Mesendoderm (in vitro differentiated cells): Measurements from ENCODE around the gene HYOU1. TPM values are rescaled to one million over a fixed set of nuclear protein-coding genes. Genes with fewer than 3 reads are reported as not detected.
"Not testable (repeated sequence)": the region's sequence is repeated elsewhere in the genome, so short reads cannot be mapped to it uniquely, and the experiment has no call there.

Experiments used
- DNase-seq: peaks from one replicate; pipeline ENCODE4 v3.0.0; 2013
- H2AK5ac ChIP-seq: 2 replicates; pipeline ENCODE4 v1.6.1; 2013; ENCODE audit warnings: low read length, inconsistent platforms
- H2BK120ac ChIP-seq: 2 replicates; pipeline ENCODE4 v1.6.1; 2013; ENCODE audit warnings: low read depth, mild to moderate bottlenecking, low read length, moderate library complexity, mixed read lengths
- H2BK15ac ChIP-seq: replicated peaks from 2 replicates; pipeline ENCODE4 v1.6.1; 2013; ENCODE audit warnings: low read depth, mild to moderate bottlenecking, moderate library complexity
- H2BK5ac ChIP-seq: 2 replicates; pipeline ENCODE4 v1.6.1; 2013; ENCODE audit warnings: low read length, inconsistent platforms
- H3K18ac ChIP-seq: 2 replicates; pipeline ENCODE4 v1.6.1; 2013; ENCODE audit warnings: mild to moderate bottlenecking, low read length, mixed read lengths
- H3K23ac ChIP-seq: one replicate; pipeline ENCODE4 v1.6.1; 2013; ENCODE audit warnings: low read length
- H3K27ac ChIP-seq: 2 replicates; pipeline ENCODE4 v1.5.1; 2013; ENCODE audit warnings: low read depth, mild to moderate bottlenecking, inconsistent platforms, low read length, moderate library complexity
- H3K27me3 ChIP-seq: 2 replicates; pipeline ENCODE4 v1.6.1; 2013; ENCODE audit warnings: low read length, control low read depth, mild to moderate bottlenecking, inconsistent platforms; ENCODE audit not compliant: insufficient read depth, poor library complexity
- H3K36me3 ChIP-seq: 2 replicates; pipeline ENCODE4 v1.6.1; 2013; ENCODE audit warnings: low read length, inconsistent platforms; ENCODE audit not compliant: control insufficient read depth, insufficient read depth
- H3K4ac ChIP-seq: one replicate; pipeline ENCODE4 v1.6.1; 2013; ENCODE audit warnings: low read depth, mild to moderate bottlenecking, low read length, moderate library complexity
- H3K4me1 ChIP-seq: 2 replicates; pipeline ENCODE4 v1.6.1; 2013; ENCODE audit warnings: low read depth, low read length, inconsistent platforms; ENCODE audit not compliant: control insufficient read depth
- H3K4me2 ChIP-seq: 2 replicates; pipeline ENCODE4 v1.6.1; 2013; ENCODE audit warnings: low read length
- H3K4me3 ChIP-seq: 2 replicates; pipeline ENCODE4 v1.5.1; 2013; ENCODE audit warnings: mild to moderate bottlenecking, low read length
- H3K56ac ChIP-seq: one replicate; pipeline ENCODE4 v1.6.1; 2013; ENCODE audit warnings: low read length
- H3K79me1 ChIP-seq: 2 replicates; pipeline ENCODE4 v1.6.1; 2013; ENCODE audit warnings: low read length, inconsistent platforms
- H3K79me2 ChIP-seq: 2 replicates; pipeline ENCODE4 v1.6.1; 2013; ENCODE audit warnings: mild to moderate bottlenecking, low read length; ENCODE audit not compliant: control insufficient read depth, insufficient read depth
- H3K9ac ChIP-seq: 2 replicates; pipeline ENCODE4 v1.6.1; 2013; ENCODE audit warnings: low read length, inconsistent platforms
- H4K5ac ChIP-seq: one replicate; pipeline ENCODE4 v1.6.1; 2013; ENCODE audit warnings: low read length
- H4K8ac ChIP-seq: one replicate; pipeline ENCODE4 v1.6.1; 2013; ENCODE audit warnings: low read depth, mild to moderate bottlenecking, control low read depth, low read length, moderate library complexity
- WGBS: extraction: QIAGEN DNeasy Blood & Tissue Kit; methylation state at CpG from one replicate; pipeline ENCODE4 v1.1.7; 2013; ENCODE audit warnings: low lambda C conversion rate, missing lambda C conversion rate; ENCODE audit not compliant: insufficient coverage; ENCODE audit errors: extremely low coverage; 5-methylcytosine and 5-hydroxymethylcytosine counted together
- polyA plus RNA-seq, 2 experiments: library from polyadenylated mRNA; stranded (reverse); fragments of 200-250 nt; gene quantifications; one replicate each; pipeline ENCODE4 v1.2.3, GENCODE V29; 2013

The HYOU1 gene, protein sequence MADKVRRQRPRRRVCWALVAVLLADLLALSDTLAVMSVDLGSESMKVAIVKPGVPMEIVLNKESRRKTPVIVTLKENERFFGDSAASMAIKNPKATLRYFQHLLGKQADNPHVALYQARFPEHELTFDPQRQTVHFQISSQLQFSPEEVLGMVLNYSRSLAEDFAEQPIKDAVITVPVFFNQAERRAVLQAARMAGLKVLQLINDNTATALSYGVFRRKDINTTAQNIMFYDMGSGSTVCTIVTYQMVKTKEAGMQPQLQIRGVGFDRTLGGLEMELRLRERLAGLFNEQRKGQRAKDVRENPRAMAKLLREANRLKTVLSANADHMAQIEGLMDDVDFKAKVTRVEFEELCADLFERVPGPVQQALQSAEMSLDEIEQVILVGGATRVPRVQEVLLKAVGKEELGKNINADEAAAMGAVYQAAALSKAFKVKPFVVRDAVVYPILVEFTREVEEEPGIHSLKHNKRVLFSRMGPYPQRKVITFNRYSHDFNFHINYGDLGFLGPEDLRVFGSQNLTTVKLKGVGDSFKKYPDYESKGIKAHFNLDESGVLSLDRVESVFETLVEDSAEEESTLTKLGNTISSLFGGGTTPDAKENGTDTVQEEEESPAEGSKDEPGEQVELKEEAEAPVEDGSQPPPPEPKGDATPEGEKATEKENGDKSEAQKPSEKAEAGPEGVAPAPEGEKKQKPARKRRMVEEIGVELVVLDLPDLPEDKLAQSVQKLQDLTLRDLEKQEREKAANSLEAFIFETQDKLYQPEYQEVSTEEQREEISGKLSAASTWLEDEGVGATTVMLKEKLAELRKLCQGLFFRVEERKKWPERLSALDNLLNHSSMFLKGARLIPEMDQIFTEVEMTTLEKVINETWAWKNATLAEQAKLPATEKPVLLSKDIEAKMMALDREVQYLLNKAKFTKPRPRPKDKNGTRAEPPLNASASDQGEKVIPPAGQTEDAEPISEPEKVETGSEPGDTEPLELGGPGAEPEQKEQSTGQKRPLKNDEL
- polyA plus RNA-seq (2013, experiment 1 of 2) = 139 TPM
- polyA plus RNA-seq (2013, experiment 2 of 2) = 134 TPM

DNA sequence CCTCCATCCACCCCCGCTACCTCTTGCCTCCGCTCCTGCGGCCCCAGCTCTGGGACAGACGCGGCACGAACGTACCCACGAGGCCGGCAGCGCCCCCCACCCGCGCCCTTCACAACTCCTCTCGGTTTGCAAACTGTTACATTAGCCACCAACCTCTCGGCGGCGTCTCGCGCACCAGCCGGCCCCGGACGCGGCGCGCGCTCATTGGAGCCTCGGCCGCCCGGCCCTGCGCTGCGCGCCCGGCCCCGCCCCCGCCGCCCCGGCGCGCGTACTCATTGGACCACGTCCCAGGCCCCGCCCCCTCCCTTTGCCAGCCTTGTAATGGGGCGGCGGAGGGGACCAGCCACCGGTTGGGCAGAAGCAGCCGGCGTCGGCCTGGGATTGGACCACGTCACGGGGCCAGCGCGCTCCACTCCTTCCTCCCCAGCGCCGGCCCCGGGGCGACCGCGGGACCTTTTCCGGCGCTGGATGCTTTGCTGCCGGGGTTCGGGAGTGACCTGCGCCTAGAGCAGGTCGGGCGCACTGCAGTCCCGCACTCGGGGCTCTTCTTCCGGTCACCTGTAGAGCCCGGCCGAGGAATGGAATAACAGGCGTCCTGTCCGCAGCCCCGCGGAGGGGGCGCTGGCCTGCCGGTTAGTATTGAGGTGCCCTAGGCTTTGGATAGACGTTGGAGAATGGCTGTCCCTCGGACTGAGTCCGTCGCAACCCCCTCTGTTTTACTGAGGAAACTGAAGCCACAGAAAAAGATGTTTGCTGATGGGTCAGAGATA is at the start of gene HYOU1:
Gene HYOU1, minus strand, starts transcription at position 206 of the 770 bp plus-strand sequence. CDS start 1,045 bp downstream, outside the sequence.
- Histone ChIP-seq H3K36me3 (peaks cover 22% of the 10 kb centered on the region), H3K4me3 (peak within 1 kb of the TSS; percentile 92)

DNA sequence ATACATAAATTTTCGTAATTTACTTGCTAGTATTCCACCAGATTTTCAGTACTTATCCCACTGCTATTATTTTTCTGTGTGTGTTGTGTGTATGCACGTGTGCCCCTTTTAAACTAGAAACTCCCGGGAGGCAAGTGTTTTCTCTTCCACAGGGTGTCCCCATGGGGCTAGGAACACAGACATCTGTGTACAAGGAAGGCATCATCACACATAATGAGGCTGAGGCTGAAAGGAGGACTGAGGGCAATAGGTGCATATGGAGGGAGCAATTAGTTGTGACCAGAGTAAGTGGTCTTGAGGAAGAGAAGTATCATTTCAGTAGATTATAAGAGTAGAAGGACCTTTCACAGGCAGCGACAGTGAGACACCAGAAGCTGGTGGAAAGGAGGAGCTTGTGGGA is 46.8 kb upstream of the HYOU1 start:
- no peak overlapping the region for H4K8ac ChIP-seq
- peaks cover 16% of the 10 kb centered on the region for H3K4me1 ChIP-seq
- peaks cover 5% of the 10 kb centered on the region for H3K79me1 ChIP-seq
- no peak overlapping the region for H3K23ac ChIP-seq
- no peaks in the 10 kb centered on the region for H3K36me3 ChIP-seq
- no peak overlapping the region for H2BK15ac ChIP-seq
- WGBS = no CpG with 5 or more reads among the region's 4 CpGs
- DNase-seq = no peak
- H3K56ac ChIP-seq = no peak overlapping the region
- H3K4me3 ChIP-seq = no peak overlapping the region
- peaks cover 6% of the 10 kb centered on the region for H3K79me2 ChIP-seq
- no peak overlapping the region for H3K9ac ChIP-seq
- H2BK5ac ChIP-seq = no peak overlapping the region
- no peak overlapping the region for H3K4me2 ChIP-seq
- no peak overlapping the region for H3K4ac ChIP-seq
- no peaks in the 10 kb centered on the region for H3K27me3 ChIP-seq
- H3K27ac ChIP-seq = no peak overlapping the region
- H2AK5ac ChIP-seq = no peak overlapping the region
- no peak overlapping the region for H3K18ac ChIP-seq
- no peak overlapping the region for H4K5ac ChIP-seq
- H2BK120ac ChIP-seq = no peak overlapping the region

More for the DNA sequence above, at the start of gene HYOU1:
- H2BK5ac ChIP-seq = no peak within 1 kb of the TSS
- no peak within 1 kb of the TSS for H2BK15ac ChIP-seq
- H4K8ac ChIP-seq = no peak within 1 kb of the TSS
- WGBS = no CpG with 5 or more reads among the region's 79 CpGs
- no peak within 1 kb of the TSS for H2BK120ac ChIP-seq
- H3K27me3 ChIP-seq = no peaks in the 10 kb centered on the region
- H3K27ac ChIP-seq = peak within 1 kb of the TSS; percentile 96
- peak within 1 kb of the TSS; percentile 75 for H3K18ac ChIP-seq
- H3K4me1 ChIP-seq = peaks cover 4% of the 10 kb centered on the region
- peak within 1 kb of the TSS; percentile 66 for H3K23ac ChIP-seq
- no peak within 1 kb of the TSS for H4K5ac ChIP-seq
- H3K79me1 ChIP-seq = peaks cover 29% of the 10 kb centered on the region
- peak within 1 kb of the TSS; percentile 88 for H3K4ac ChIP-seq
- peak within 1 kb of the TSS; percentile 98 for H3K4me2 ChIP-seq
- H2AK5ac ChIP-seq = peak within 1 kb of the TSS; percentile 78
- peaks cover 18% of the 10 kb centered on the region for H3K79me2 ChIP-seq
- peak; percentile 99 for DNase-seq
- peak within 1 kb of the TSS; percentile 99 for H3K56ac ChIP-seq
- peak within 1 kb of the TSS; percentile 95 for H3K9ac ChIP-seq

DNA sequence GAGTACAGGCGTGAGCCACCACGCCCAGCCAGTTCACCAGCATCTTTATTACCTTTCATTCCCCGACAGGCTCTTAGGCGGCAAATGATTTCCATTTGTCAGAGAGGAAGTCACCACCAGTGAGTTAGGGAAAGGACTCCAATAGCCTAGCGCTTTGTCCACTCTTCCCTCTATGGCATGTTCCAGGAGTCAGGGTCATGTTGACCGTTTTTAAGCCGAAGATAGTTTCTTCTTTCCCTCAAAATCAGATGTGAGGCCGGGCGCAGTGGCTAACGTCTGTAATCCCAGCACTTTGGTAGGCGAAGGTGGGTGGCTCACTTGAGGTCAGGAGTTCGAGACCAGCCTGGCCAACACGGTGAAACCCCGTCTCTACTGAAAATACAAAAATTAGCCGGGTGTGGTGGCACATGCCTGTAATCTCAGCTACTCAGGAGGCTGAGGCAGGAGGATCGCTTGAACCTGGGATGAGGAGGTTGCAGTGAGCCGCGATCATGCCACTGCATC is 46.2 kb upstream of the HYOU1 start:
- not testable (repeated sequence) for H2BK15ac ChIP-seq, H3K18ac ChIP-seq, H3K36me3 ChIP-seq, H3K27me3 ChIP-seq, H3K4ac ChIP-seq, H3K79me2 ChIP-seq, H3K23ac ChIP-seq, H4K5ac ChIP-seq, H2BK120ac ChIP-seq, H3K4me2 ChIP-seq, DNase-seq, H3K4me3 ChIP-seq, H2BK5ac ChIP-seq, H4K8ac ChIP-seq, H3K9ac ChIP-seq, H2AK5ac ChIP-seq, H3K79me1 ChIP-seq
- peak overlapping the region; percentile 21 for H3K27ac ChIP-seq
- WGBS = no CpG with 5 or more reads among the region's 18 CpGs
- peak overlapping the region; percentile 29 for H3K56ac ChIP-seq
- H3K4me1 ChIP-seq = peaks cover 10% of the 10 kb centered on the region

DNA sequence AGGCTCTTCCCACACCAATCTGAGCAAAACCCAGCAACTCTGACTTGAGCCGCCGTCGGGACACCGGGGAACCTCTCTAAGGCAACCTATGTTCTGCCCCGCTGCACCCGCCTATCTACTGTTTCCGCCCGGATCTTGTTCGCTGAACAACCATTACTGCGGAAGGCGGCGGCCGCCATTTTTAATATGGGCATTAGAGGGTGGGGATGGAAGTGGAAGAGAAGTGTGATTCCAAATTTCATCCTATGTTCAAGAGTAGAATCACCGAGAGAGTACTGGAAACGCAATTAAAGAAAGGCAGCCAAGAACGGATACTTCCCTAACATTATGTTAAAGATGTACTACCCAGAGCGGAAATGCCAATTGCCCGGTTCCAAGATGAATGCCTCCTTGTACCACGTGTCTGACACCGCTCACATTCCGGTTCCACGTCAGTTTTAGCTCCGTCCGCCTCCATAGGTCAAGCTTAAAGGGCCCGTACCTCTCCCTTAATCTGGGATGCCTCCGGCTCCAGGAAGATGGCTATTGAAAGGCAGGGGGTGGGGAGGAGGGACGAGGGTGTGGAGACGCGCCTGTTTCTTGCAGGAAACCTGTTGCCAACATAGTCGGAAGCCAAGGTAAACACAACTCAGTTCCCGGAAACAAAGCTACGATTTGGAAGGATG is 44.9 kb upstream of the HYOU1 start, which contains the start of gene DPAGT1:
Gene DPAGT1, minus strand, starts transcription at position 95 of the 665 bp plus-strand sequence. CDS start 198 bp downstream, outside the sequence.
- H4K5ac ChIP-seq = peak within 1 kb of the TSS; percentile 96
- peaks cover 6% of the 10 kb centered on the region for H3K79me2 ChIP-seq
- peak within 1 kb of the TSS; percentile 77 for H3K4me2 ChIP-seq
- peak within 1 kb of the TSS; percentile 50 for H3K4ac ChIP-seq
- peaks cover 10% of the 10 kb centered on the region for H3K4me1 ChIP-seq
- peak within 1 kb of the TSS; percentile 84 for H3K4me3 ChIP-seq
- WGBS = no CpG with 5 or more reads among the region's 32 CpGs
- H3K9ac ChIP-seq = peak within 1 kb of the TSS; percentile 94
- H3K79me1 ChIP-seq = peaks cover 5% of the 10 kb centered on the region
- H2AK5ac ChIP-seq = peak within 1 kb of the TSS; percentile 82
- H3K36me3 ChIP-seq = peaks cover 3% of the 10 kb centered on the region
- peak within 1 kb of the TSS; percentile 97 for H3K56ac ChIP-seq
- H2BK5ac ChIP-seq = peak within 1 kb of the TSS; percentile 89
- no peak within 1 kb of the TSS for H4K8ac ChIP-seq
- H3K23ac ChIP-seq = peak within 1 kb of the TSS; percentile 98
- peak within 1 kb of the TSS; percentile 83 for H3K18ac ChIP-seq
- no peak within 1 kb of the TSS for H2BK120ac ChIP-seq
- peak within 1 kb of the TSS; percentile 78 for H3K27ac ChIP-seq
- H2BK15ac ChIP-seq = no peak within 1 kb of the TSS
- DNase-seq = peak; percentile 100
- H3K27me3 ChIP-seq = no peaks in the 10 kb centered on the region
